Measurements from ENCODE around the gene BRCA1. TPM values are rescaled to one million over a fixed set of nuclear protein-coding genes. Genes with fewer than 3 reads are reported as not detected.
"Not testable (repeated sequence)": the region's sequence is repeated elsewhere in the genome, so short reads cannot be mapped to it uniquely, and the experiment has no call there.

BRCA1 gene
- total RNA-seq, 4 donors from 2014 or later: 4.5 to 7.6 (median 5.8) TPM

- no peak overlapping the region for H3K4me3 ChIP-seq (ENCODE audit: low read depth, poor library complexity, severe bottlenecking)
- intact Hi-C loops (cut with DNase I; ENCODE audit: low total_unique reads): no loop called here
- 92 to 97% methylated on average over 25 of the region's 25 CpGs for WGBS, 2 donors
- TF ChIP-seq CTCF (IDR thresholded peaks at IDR 0.05) (no peak), POLR2A (IDR thresholded peaks at IDR 0.05) (no peak)
- DNase-seq (ENCODE audit: low spot score in 2 of 2): no peak
Observed at GRCh38 chr17:43134774-43135453, 9.8 kb upstream of the BRCA1 start.

- DNase-seq (ENCODE audit: low spot score in 2 of 2); H3K4me3 ChIP-seq (ENCODE audit: low read depth, poor library complexity, severe bottlenecking); intact Hi-C loops (cut with DNase I; ENCODE audit: low total_unique reads): not testable (repeated sequence)
- 97 to 100% methylated on average over 5 of the region's 5 CpGs for WGBS, 2 donors
Observed at GRCh38 chr17:43133439-43133838, 8.3 kb upstream of the BRCA1 start.

- intact Hi-C loops (cut with DNase I; ENCODE audit: low total_unique reads): no loop called here
- no peak overlapping the region for H3K4me3 ChIP-seq (ENCODE audit: low read depth, poor library complexity, severe bottlenecking)
- WGBS, 2 donors: 83 to 89% methylated on average over 2 of the region's 2 CpGs
- no peak for DNase-seq (ENCODE audit: low spot score in 2 of 2)
- TF ChIP-seq POLR2A (IDR thresholded peaks at IDR 0.05): no peak
- TF ChIP-seq CTCF (IDR thresholded peaks at IDR 0.05): no peak
Observed at GRCh38 chr17:43132117-43132516, 7.0 kb upstream of the BRCA1 start.

- no peak for TF ChIP-seq CTCF (IDR thresholded peaks at IDR 0.05)
- TF ChIP-seq POLR2A (IDR thresholded peaks at IDR 0.05): no peak
- intact Hi-C loops (cut with DNase I; ENCODE audit: low total_unique reads): no loop called here
- 37 to 46% methylated on average over 11 of the region's 11 CpGs for WGBS, 2 donors
- H3K4me3 ChIP-seq (ENCODE audit: low read depth, poor library complexity, severe bottlenecking): no peak overlapping the region
- DNase-seq (ENCODE audit: low spot score in 2 of 2): no peak
Observed at GRCh38 chr17:43129671-43130010, 4.5 kb upstream of the BRCA1 start.

- WGBS, 2 donors: 92 to 94% methylated on average over 6 of the region's 6 CpGs
- DNase-seq (ENCODE audit: low spot score in 2 of 2); H3K4me3 ChIP-seq (ENCODE audit: low read depth, poor library complexity, severe bottlenecking); intact Hi-C loops (cut with DNase I; ENCODE audit: low total_unique reads): not testable (repeated sequence)
Observed at GRCh38 chr17:43127333-43127876, 2.2 kb upstream of the BRCA1 start.

- 93 to 99% methylated on average over 3 to 19 of the region's 24 CpGs for WGBS, 2 donors
- intact Hi-C loops (cut with DNase I; ENCODE audit: low total_unique reads): no loop called here
- no peak for DNase-seq (ENCODE audit: low spot score in 2 of 2)
- H3K4me3 ChIP-seq (ENCODE audit: low read depth, poor library complexity, severe bottlenecking): no peak overlapping the region
- TF ChIP-seq POLR2A (IDR thresholded peaks at IDR 0.05): no peak
Observed at GRCh38 chr17:43126911-43127290, 1.7 kb upstream of the BRCA1 start.

GRCh38 chr17:43125967-43126910 lies 1.1 kb upstream of the BRCA1 start:
- TF ChIP-seq CTCF (IDR thresholded peaks at IDR 0.05) (no peak), POLR2A (IDR thresholded peaks at IDR 0.05) (no peak)
- intact Hi-C loops (cut with DNase I; ENCODE audit: low total_unique reads): no loop called here
- H3K4me3 ChIP-seq (ENCODE audit: low read depth, poor library complexity, severe bottlenecking): peak overlapping the region; percentile 52
- no peak for DNase-seq (ENCODE audit: low spot score in 2 of 2)
- 75 to 81% methylated on average over 56 to 57 of the region's 59 CpGs for WGBS, 2 donors

All from lower leg skin (tissue), 4 donors.